Activated CD4-positive, alpha-beta T cell treated with anti-CD3 and anti-CD28 coated beads for 4 hours (primary cell): Measurements from ENCODE around the gene TNIK.
A peak's percentile ranks its signal among the peaks of the same experiment; 100 is the strongest.

Source experiments
- DNase-seq, 2 donors: peaks; one replicate each; pipeline ENCODE4 v3.0.0-alpha.2; 2020

Gene TNIK

GRCh38 chr3:171218069-171218468 is 242.1 kb downstream of the TNIK start:
- no peak for DNase-seq

GRCh38 chr3:171213907-171214306 is 246.3 kb downstream of the TNIK start:
- DNase-seq = no peak

GRCh38 chr3:171213178-171213577 is 247.0 kb downstream of the TNIK start:
- DNase-seq = no peak

- DNase-seq = no peak
These were observed 247.6 kb downstream of the TNIK start for GRCh38 chr3:171212648-171213047.

GRCh38 chr3:171206283-171206682 is 253.9 kb downstream of the TNIK start:
- DNase-seq = no peak

- no peak for DNase-seq
These were observed 255.3 kb downstream of the TNIK start for GRCh38 chr3:171204942-171205341.

GRCh38 chr3:171201825-171202224 is 258.4 kb downstream of the TNIK start:
- DNase-seq = no peak

GRCh38 chr3:171200750-171201088 is 259.5 kb downstream of the TNIK start:
- no peak for DNase-seq

GRCh38 chr3:171200052-171200749 is 260.0 kb downstream of the TNIK start:
- DNase-seq = no peak

- DNase-seq = no peak
These were observed 260.8 kb downstream of the TNIK start for GRCh38 chr3:171199473-171199829.

- DNase-seq = no peak
These were observed 261.3 kb downstream of the TNIK start for GRCh38 chr3:171198781-171199472.

GRCh38 chr3:171195686-171196085 is 264.5 kb downstream of the TNIK start:
- no peak for DNase-seq

GRCh38 chr3:171194965-171195364 is 265.2 kb downstream of the TNIK start:
- DNase-seq = no peak

- DNase-seq = no peak
These were observed 266.5 kb downstream of the TNIK start for GRCh38 chr3:171193693-171194092.

GRCh38 chr3:171192176-171192854 is 267.9 kb downstream of the TNIK start:
- no peak for DNase-seq

- no peak for DNase-seq
These were observed 269.5 kb downstream of the TNIK start for GRCh38 chr3:171190668-171191067.

GRCh38 chr3:171189394-171190080 is 270.7 kb downstream of the TNIK start:
- DNase-seq = no peak

- peak in 1 of 2 donors; percentile 23 for DNase-seq
These were observed 272.4 kb downstream of the TNIK start for GRCh38 chr3:171187706-171188290.

- DNase-seq = no peak
These were observed 273.2 kb downstream of the TNIK start for GRCh38 chr3:171186817-171187500.

- DNase-seq = no peak
These were observed 273.8 kb downstream of the TNIK start for GRCh38 chr3:171186383-171186782.

- no peak for DNase-seq
These were observed 274.2 kb downstream of the TNIK start for GRCh38 chr3:171185959-171186358.

GRCh38 chr3:171184372-171184771 is 275.8 kb downstream of the TNIK start:
- DNase-seq = no peak

GRCh38 chr3:171183042-171183441 is 277.2 kb downstream of the TNIK start:
- no peak for DNase-seq
